Tibial artery (tissue), 4 donors: Measurements from ENCODE around the gene ADAMTSL1.

Source experiments
- DNase-seq, 2 donors: peaks; one replicate each; pipeline ENCODE4 v3.0.0-alpha.2; 2019
- H3K27ac ChIP-seq, 2 donors: fragments of 200-600 bp; sonication (generic) in 1 of 2; 1 replicate in 1 of 2; 2 replicates in 1 of 2; pipeline ENCODE4 v1.5.1; 2018 to 2019; ENCODE audit warnings: mild to moderate bottlenecking in 1 of 2
- H3K27me3 ChIP-seq, 2 donors: fragments of 200-600 bp; sonication (generic) in 1 of 2; one replicate each; pipeline versions ENCODE4 v1.5.1 to v1.6.0; 2016 to 2019
- H3K36me3 ChIP-seq, 3 donors: fragments of 200-600 bp; sonication (generic) in 2 of 3; one replicate each; pipeline ENCODE4 v1.5.1; 2016 to 2019; ENCODE audit warnings: mild to moderate bottlenecking in 2 of 3
- H3K4me1 ChIP-seq, 4 donors: fragments of 200-600 bp; sonication (generic) in 2 of 4; 1 replicate in 3 of 4; 2 replicates in 1 of 4; pipeline ENCODE4 v1.5.1; 2016 to 2019
- H3K4me3 ChIP-seq, 2 donors: fragments of 200-600 bp; sonication (generic) in 1 of 2; 1 replicate in 1 of 2; 2 replicates in 1 of 2; pipeline ENCODE4 v1.5.1; 2018 to 2019; ENCODE audit warnings: mild to moderate bottlenecking in 2 of 2
- H3K9me3 ChIP-seq, 3 donors: fragments of 200-600 bp; sonication (generic) in 1 of 3; one replicate each; pipeline ENCODE4 v1.5.1; 2016 to 2019
- CTCF ChIP-seq, 2 experiments: fragments of 200-600 bp in 1 of 2; fragments of 450-650 bp in 1 of 2; IDR thresholded peaks; one replicate each; pipeline ENCODE4 v1.5.1; 2017 to 2019; ENCODE audit warnings: antibody characterized with exemption in 2 of 2, mild to moderate bottlenecking in 1 of 2, moderate library complexity in 1 of 2
- intact Hi-C: fragments of 100-400 bp; cut with DNase I; formaldehyde crosslinking; loops from one replicate; pipeline ENCODE4 v1.15.0; 2023; ENCODE audit warnings: low total_unique reads

ADAMTSL1 gene

GRCh38 chr9:18821788-18822187 is 347.8 kb downstream of the ADAMTSL1 start:
- intact Hi-C loops = no loop called here

GRCh38 chr9:18822850-18823249 is 348.9 kb downstream of the ADAMTSL1 start:
- H3K36me3 ChIP-seq = no peaks in the 10 kb centered on the region
- H3K27me3 ChIP-seq = no peaks in the 10 kb centered on the region
- H3K27ac ChIP-seq = no peak overlapping the region
- intact Hi-C loops = no loop called here
- no peaks in the 10 kb centered on the region for H3K9me3 ChIP-seq
- TF ChIP-seq CTCF (IDR thresholded peaks at IDR 0.05) = no peak
- peaks cover 0 to 13% (median 5%) of the 10 kb centered on the region in 4 donors for H3K4me1 ChIP-seq
- no peak overlapping the region for H3K4me3 ChIP-seq
- no peak for DNase-seq

More at GRCh38 chr9:18821788-18822187, 347.8 kb downstream of the ADAMTSL1 start:
- peaks cover 0 to 13% (median 5%) of the 10 kb centered on the region in 4 donors for H3K4me1 ChIP-seq
- TF ChIP-seq CTCF (IDR thresholded peaks at IDR 0.05) = no peak
- H3K27me3 ChIP-seq = no peaks in the 10 kb centered on the region
- H3K27ac ChIP-seq = no peak overlapping the region
- DNase-seq = no peak
- no peak overlapping the region for H3K4me3 ChIP-seq
- peaks cover 0 to 5% (median 0%) of the 10 kb centered on the region in 3 donors for H3K36me3 ChIP-seq
- H3K9me3 ChIP-seq = no peaks in the 10 kb centered on the region

DNA sequence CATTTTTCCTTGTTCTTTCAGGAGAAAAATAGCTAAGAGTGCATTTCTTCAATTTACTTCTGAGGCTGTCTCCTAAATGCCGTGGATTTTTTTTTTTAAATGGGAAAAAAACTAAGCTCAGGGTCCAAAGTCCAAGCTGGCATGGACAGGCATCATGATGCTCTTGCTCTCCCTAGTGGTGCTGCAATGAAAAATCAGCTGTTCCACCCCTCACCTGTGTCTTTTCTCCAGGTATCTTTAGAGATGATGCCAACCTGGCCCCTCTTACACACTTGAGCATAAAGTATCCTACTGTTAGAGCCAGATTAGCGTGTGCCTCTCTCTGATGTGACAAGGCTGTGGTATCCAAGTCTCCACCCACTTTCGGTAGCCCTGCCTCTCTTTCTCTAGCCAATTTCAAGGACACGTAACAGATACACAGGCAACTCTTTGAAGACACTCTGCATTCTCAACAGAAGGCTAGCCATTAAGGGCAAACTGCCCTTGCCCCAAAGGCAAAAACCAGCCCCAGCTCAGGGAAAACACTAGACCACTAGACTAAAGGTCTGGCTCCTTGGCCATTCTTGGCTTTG is 350.2 kb downstream of the ADAMTSL1 start:
- no peak overlapping the region for H3K27ac ChIP-seq
- intact Hi-C loops = no loop called here
- peaks cover 0 to 13% (median 5%) of the 10 kb centered on the region in 4 donors for H3K4me1 ChIP-seq
- H3K4me3 ChIP-seq = no peak overlapping the region
- DNase-seq = no peak
- TF ChIP-seq CTCF (IDR thresholded peaks at IDR 0.05) = no peak
- H3K9me3 ChIP-seq = no peaks in the 10 kb centered on the region
- H3K36me3 ChIP-seq = no peaks in the 10 kb centered on the region
- no peaks in the 10 kb centered on the region for H3K27me3 ChIP-seq

DNA sequence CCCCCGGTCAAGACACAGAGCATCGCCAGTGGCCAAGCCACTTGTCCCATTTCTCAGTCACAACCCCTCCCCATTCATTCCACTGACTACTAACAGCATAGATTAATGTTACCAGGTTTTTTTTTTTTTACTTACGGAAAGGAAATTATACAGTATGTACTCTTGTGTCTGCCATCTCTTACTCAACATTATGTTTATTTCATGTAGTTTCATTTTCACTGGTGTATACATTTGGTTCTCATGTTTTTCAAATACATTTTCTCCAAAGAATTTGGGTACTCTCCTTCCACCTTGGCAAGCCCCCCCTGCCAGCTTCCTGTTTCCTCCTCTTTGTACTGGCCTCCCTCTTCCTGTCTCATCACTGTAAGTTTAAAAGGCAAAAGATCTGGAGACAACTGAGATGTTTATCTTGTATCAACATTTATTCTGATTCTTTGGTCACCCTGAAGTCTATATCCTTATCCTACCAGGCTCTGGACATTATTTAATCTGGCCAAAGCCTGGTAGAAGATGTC is 351.8 kb downstream of the ADAMTSL1 start:
- Histone ChIP-seq H3K9me3 (no peaks in the 10 kb centered on the region), H3K27me3 (no peaks in the 10 kb centered on the region), H3K4me1 (peaks cover 0 to 13% (median 5%) of the 10 kb centered on the region in 4 donors), H3K36me3 (no peaks in the 10 kb centered on the region), H3K27ac (no peak overlapping the region), H3K4me3 (no peak overlapping the region)
- TF ChIP-seq CTCF (IDR thresholded peaks at IDR 0.05) = no peak
- intact Hi-C loops = no loop called here
- no peak for DNase-seq

DNA sequence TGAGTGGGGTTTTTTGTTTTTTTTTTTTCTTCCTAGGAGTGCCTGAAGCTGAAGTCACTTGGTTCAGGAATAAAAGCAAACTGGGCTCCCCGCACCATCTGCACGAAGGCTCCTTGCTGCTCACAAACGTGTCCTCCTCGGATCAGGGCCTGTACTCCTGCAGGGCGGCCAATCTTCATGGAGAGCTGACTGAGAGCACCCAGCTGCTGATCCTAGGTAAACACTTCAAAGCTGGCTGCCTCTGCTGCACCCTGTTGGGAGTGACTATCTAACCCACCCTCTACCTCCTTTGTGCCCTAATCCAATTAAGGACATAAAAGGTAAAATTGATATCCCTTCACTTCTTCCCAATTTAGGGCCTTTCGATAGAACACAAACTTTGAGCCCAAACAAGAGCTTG is 352.3 kb downstream of the ADAMTSL1 start:
- intact Hi-C loops = no loop called here
- no peak overlapping the region for H3K27ac ChIP-seq
- peaks cover 0 to 13% (median 5%) of the 10 kb centered on the region in 4 donors for H3K4me1 ChIP-seq
- DNase-seq = no peak
- no peak for TF ChIP-seq CTCF (IDR thresholded peaks at IDR 0.05)
- H3K36me3 ChIP-seq = no peaks in the 10 kb centered on the region
- no peaks in the 10 kb centered on the region for H3K9me3 ChIP-seq
- no peaks in the 10 kb centered on the region for H3K27me3 ChIP-seq
- no peak overlapping the region for H3K4me3 ChIP-seq
